H9 (cell line): Measurements from ENCODE around the gene MCRIP2. TPM values are rescaled to one million over a fixed set of nuclear protein-coding genes. Genes with fewer than 3 reads are reported as not detected.

Experiments used
- DNase-seq: peaks from one replicate; pipeline ENCODE4 v3.0.0-alpha.2; 2017
- H2AFZ ChIP-seq: one replicate; pipeline ENCODE4 v1.6.1; 2013; ENCODE audit warnings: mild to moderate bottlenecking, low read length, control low read depth, moderate library complexity
- H2AK5ac ChIP-seq: 2 replicates; pipeline ENCODE4 v1.6.1; 2013; ENCODE audit warnings: low read length, control low read depth, mixed read lengths; ENCODE audit not compliant: insufficient read length
- H2BK120ac ChIP-seq: one replicate; pipeline ENCODE4 v1.6.1; 2013; ENCODE audit warnings: low read depth, mild to moderate bottlenecking, low read length, control low read depth, inconsistent platforms; ENCODE audit not compliant: poor library complexity, severe bottlenecking
- H2BK12ac ChIP-seq: 2 replicates; pipeline ENCODE4 v1.6.1; 2013; ENCODE audit warnings: low read length, control low read depth, mixed read lengths, low read depth; ENCODE audit not compliant: insufficient read length
- H2BK15ac ChIP-seq: 2 replicates; pipeline ENCODE4 v1.6.1; 2013; ENCODE audit warnings: low read depth, low read length, control low read depth
- H2BK20ac ChIP-seq: one replicate; pipeline ENCODE4 v1.6.1; 2013; ENCODE audit warnings: low read depth, mild to moderate bottlenecking, low read length, control low read depth, inconsistent platforms; ENCODE audit not compliant: poor library complexity, severe bottlenecking
- H2BK5ac ChIP-seq: 2 replicates; pipeline ENCODE4 v1.6.1; 2013; ENCODE audit warnings: low read length, control low read depth, mixed read lengths; ENCODE audit not compliant: insufficient read length
- H3K14ac ChIP-seq: 2 replicates; pipeline ENCODE4 v1.6.1; 2013; ENCODE audit warnings: low read length, control low read depth; ENCODE audit not compliant: insufficient read depth
- H3K18ac ChIP-seq: 2 replicates; pipeline ENCODE4 v1.6.1; 2013; ENCODE audit warnings: low read depth, mild to moderate bottlenecking, mixed read lengths, low read length, control low read depth; ENCODE audit not compliant: insufficient read length
- H3K23ac ChIP-seq: 2 replicates; pipeline ENCODE4 v1.6.1; 2013; ENCODE audit warnings: low read length, control low read depth, mixed read lengths, low read depth; ENCODE audit not compliant: insufficient read length
- H3K23me2 ChIP-seq: 2 replicates; pipeline ENCODE4 v1.6.1; 2013; ENCODE audit warnings: low read depth, mild to moderate bottlenecking, mixed read lengths, low read length, control low read depth; ENCODE audit not compliant: insufficient read length, poor library complexity, severe bottlenecking
- H3K27ac ChIP-seq: 2 replicates; pipeline ENCODE4 v1.5.1; 2013; ENCODE audit warnings: low read length, control low read depth, mixed read lengths, low read depth; ENCODE audit not compliant: insufficient read length
- H3K27me3 ChIP-seq: 2 replicates; pipeline ENCODE4 v1.6.1; 2013; ENCODE audit warnings: low read length, control low read depth, inconsistent platforms; ENCODE audit not compliant: insufficient read depth
- H3K4ac ChIP-seq: 2 replicates; pipeline ENCODE4 v1.6.1; 2013; ENCODE audit warnings: low read depth, mild to moderate bottlenecking, control low read depth, inconsistent platforms, low read length, moderate library complexity
- H3K4me1 ChIP-seq: 2 replicates; pipeline ENCODE4 v1.6.1; 2013; ENCODE audit warnings: low read length, control low read depth, inconsistent platforms; ENCODE audit not compliant: insufficient read depth
- H3K4me2 ChIP-seq: 2 replicates; pipeline ENCODE4 v1.6.1; 2013; ENCODE audit warnings: low read length, control low read depth, mixed read lengths; ENCODE audit not compliant: insufficient read length, insufficient read depth
- H3K56ac ChIP-seq: 2 replicates; pipeline ENCODE4 v1.6.1; 2013; ENCODE audit warnings: low read depth, mild to moderate bottlenecking, mixed read lengths, low read length, control low read depth; ENCODE audit not compliant: insufficient read length
- H3K79me1 ChIP-seq: 2 replicates; pipeline ENCODE4 v1.6.1; 2013; ENCODE audit warnings: low read depth, mild to moderate bottlenecking, moderate library complexity, low read length, control low read depth, inconsistent platforms; ENCODE audit not compliant: insufficient read depth, poor library complexity, severe bottlenecking
- H3K79me2 ChIP-seq: 2 replicates; pipeline ENCODE4 v1.6.1; 2013; ENCODE audit warnings: low read length, control low read depth, inconsistent platforms; ENCODE audit not compliant: insufficient read depth
- H3K9ac ChIP-seq: 2 replicates; pipeline ENCODE4 v1.6.1; 2013; ENCODE audit warnings: low read length, control low read depth, mixed read lengths; ENCODE audit not compliant: insufficient read length; ENCODE audit errors: extremely low read depth
- H3K9me3 ChIP-seq: one replicate; pipeline ENCODE4 v1.6.1; 2013; ENCODE audit warnings: low read depth, low read length, inconsistent platforms; ENCODE audit not compliant: control insufficient read depth
- H3T11ph ChIP-seq: one replicate; pipeline ENCODE4 v1.6.1; 2013; ENCODE audit warnings: mild to moderate bottlenecking, low read length, control low read depth, inconsistent platforms
- H4K20me1 ChIP-seq: one replicate; pipeline ENCODE4 v1.6.1; 2013; ENCODE audit not compliant: control insufficient read depth, insufficient read length, insufficient read depth
- H4K5ac ChIP-seq: 2 replicates; pipeline ENCODE4 v1.6.1; 2013; ENCODE audit warnings: low read depth, mild to moderate bottlenecking, mixed read lengths, low read length, control low read depth; ENCODE audit not compliant: insufficient read length
- H4K8ac ChIP-seq: replicated peaks from 2 replicates; pipeline ENCODE4 v1.6.1; 2013; ENCODE audit warnings: low read length, control low read depth, mixed read lengths, low read depth; ENCODE audit not compliant: insufficient read length
- H4K91ac ChIP-seq: 2 replicates; pipeline ENCODE4 v1.6.1; 2013; ENCODE audit warnings: low read depth, mild to moderate bottlenecking, moderate library complexity, mixed read lengths, low read length, control low read depth; ENCODE audit not compliant: insufficient read length
- H3K27ac Mint-ChIP-seq, 3 experiments: 2 replicates in 2 of 3; 3 replicates in 1 of 3; pipeline ENCODE4 v1.8.0; 2020 to 2021; ENCODE audit warnings: mixed read lengths in 3 of 3, mild to moderate bottlenecking in 1 of 3, moderate library complexity in 1 of 3
- H3K27me3 Mint-ChIP-seq: 2 replicates; pipeline ENCODE4 v1.8.0; 2021; ENCODE audit warnings: low read depth, mild to moderate bottlenecking, moderate library complexity, mixed read lengths
- H3K36me3 Mint-ChIP-seq, 3 experiments: 2 replicates in 2 of 3; 3 replicates in 1 of 3; pipeline ENCODE4 v1.8.0; 2020 to 2021; ENCODE audit warnings: low read depth in 3 of 3, mixed read lengths in 3 of 3; ENCODE audit not compliant: insufficient read depth in 1 of 3
- H3K4me1 Mint-ChIP-seq, 2 experiments: 2 replicates each; pipeline ENCODE4 v1.8.0; 2020; ENCODE audit warnings: mixed read lengths in 2 of 2
- H3K4me3 Mint-ChIP-seq, 2 experiments: 2 replicates in 1 of 2; 3 replicates in 1 of 2; pipeline ENCODE4 v1.8.0; 2020 to 2021; ENCODE audit warnings: mild to moderate bottlenecking in 2 of 2, mixed read lengths in 2 of 2, moderate library complexity in 1 of 2
- H3K9me3 Mint-ChIP-seq, 2 experiments: 2 replicates in 1 of 2; 3 replicates in 1 of 2; pipeline ENCODE4 v1.8.0; 2020; ENCODE audit warnings: mild to moderate bottlenecking in 2 of 2, mixed read lengths in 2 of 2, moderate library complexity in 1 of 2
- CTCF ChIP-seq: fragments of 200-600 bp; sonication (generic); conservative IDR thresholded peaks from 3 replicates; pipeline ENCODE4 v1.8.0; 2021; ENCODE audit warnings: antibody characterized with exemption, mild to moderate bottlenecking
- WGBS: extraction: QIAGEN DNeasy Blood & Tissue Kit; methylation state at CpG from one replicate; pipeline ENCODE4 v1.1.7; 2013; ENCODE audit warnings: missing lambda C conversion rate, low lambda C conversion rate, mixed read lengths; ENCODE audit not compliant: insufficient read length; ENCODE audit errors: extremely low coverage; 5-methylcytosine and 5-hydroxymethylcytosine counted together
- total RNA-seq: library from RNA; stranded (reverse); gene quantifications from 2 replicates; pipeline ENCODE4 v1.2.1, GENCODE V29; 2021

Gene MCRIP2
- total RNA-seq, 1 experiment from 2014 or later: 52.5 TPM

GRCh38 chr16:625117-625976 lies 16.3 kb upstream of the MCRIP2 start:
- Histone ChIP-seq H2BK120ac (no peak overlapping the region), H2AFZ (no peak overlapping the region), H4K8ac (no peak overlapping the region), H3K27ac (no peak overlapping the region), H3T11ph (no peak overlapping the region), H4K20me1 (no peaks in the 10 kb centered on the region), H3K23ac (no peak overlapping the region), H3K18ac (no peak overlapping the region), H3K4me2 (no peak overlapping the region), H2BK15ac (no peak overlapping the region), H2BK5ac (no peak overlapping the region), H2BK20ac (no peak overlapping the region), H3K9ac (no peak overlapping the region), H2BK12ac (no peak overlapping the region), H3K4ac (no peak overlapping the region), H3K4me1 (no peaks in the 10 kb centered on the region; the same call in 1 of the 2 replicates), H3K56ac (no peak overlapping the region), H3K27me3 (no peaks in the 10 kb centered on the region), H3K79me2 (no peaks in the 10 kb centered on the region), H3K14ac (no peak overlapping the region), H2AK5ac (no peak overlapping the region), H4K5ac (no peak overlapping the region), H3K79me1 (no peaks in the 10 kb centered on the region), H3K23me2 (no peaks in the 10 kb centered on the region), H4K91ac (no peak overlapping the region), H3K9me3 (no peaks in the 10 kb centered on the region)
- no peak for DNase-seq
- TF ChIP-seq CTCF: no peak
- no peaks in the 10 kb centered on the region for H3K9me3 Mint-ChIP-seq
- no peak overlapping the region for H3K27ac Mint-ChIP-seq
- H3K4me1 Mint-ChIP-seq: peaks cover 21 to 50% of the 10 kb centered on the region in 2 experiments
- WGBS: no CpG with 5 or more reads among the region's 37 CpGs
- no peaks in the 10 kb centered on the region for H3K27me3 Mint-ChIP-seq
- no peak overlapping the region for H3K4me3 Mint-ChIP-seq
- H3K36me3 Mint-ChIP-seq: peaks cover 0 to 10% (median 0%) of the 10 kb centered on the region in 3 experiments; a peak in 3 of 7 replicates
